Osteocyte (in vitro differentiated cells): ENCODE data around the gene SOBP. TPM values are rescaled to one million over a fixed set of nuclear protein-coding genes. Genes with fewer than 3 reads are reported as not detected.

ENCODE experiments used
- DNase-seq: peaks from one replicate; pipeline ENCODE4 v3.0.0; 2021; ENCODE audit warnings: mixed read lengths; ENCODE audit not compliant: unreplicated experiment; ENCODE audit errors: extremely low spot score
- H3K27ac Mint-ChIP-seq: one replicate; pipeline ENCODE4 v1.8.0; 2021; ENCODE audit warnings: mild to moderate bottlenecking, mixed read lengths; ENCODE audit not compliant: unreplicated experiment
- H3K27me3 Mint-ChIP-seq: one replicate; pipeline ENCODE4 v1.8.0; 2021; ENCODE audit warnings: mixed read lengths; ENCODE audit not compliant: unreplicated experiment
- H3K36me3 Mint-ChIP-seq: one replicate; pipeline ENCODE4 v1.8.0; 2021; ENCODE audit warnings: mixed read lengths; ENCODE audit not compliant: unreplicated experiment
- H3K4me1 Mint-ChIP-seq: one replicate; pipeline ENCODE4 v1.8.0; 2021; ENCODE audit warnings: mixed read lengths; ENCODE audit not compliant: unreplicated experiment
- H3K4me3 Mint-ChIP-seq: one replicate; pipeline ENCODE4 v1.8.0; 2021; ENCODE audit warnings: mild to moderate bottlenecking, moderate library complexity, mixed read lengths; ENCODE audit not compliant: unreplicated experiment
- H3K9me3 Mint-ChIP-seq: one replicate; pipeline ENCODE4 v1.8.0; 2021; ENCODE audit warnings: mixed read lengths; ENCODE audit not compliant: unreplicated experiment
- CTCF ChIP-seq: fragments of 200-600 bp; sonication (generic); IDR thresholded peaks from 2 replicates; pipeline ENCODE4 v1.5.0; 2021; ENCODE audit warnings: antibody characterized with exemption, mild to moderate bottlenecking, moderate library complexity
- total RNA-seq: library from RNA; stranded (reverse); gene quantifications from 2 replicates; pipeline ENCODE4 v1.2.1, GENCODE V29; 2021

The SOBP gene
- total RNA-seq, 1 donor from 2014 or later, result 7.4 TPM

DNA sequence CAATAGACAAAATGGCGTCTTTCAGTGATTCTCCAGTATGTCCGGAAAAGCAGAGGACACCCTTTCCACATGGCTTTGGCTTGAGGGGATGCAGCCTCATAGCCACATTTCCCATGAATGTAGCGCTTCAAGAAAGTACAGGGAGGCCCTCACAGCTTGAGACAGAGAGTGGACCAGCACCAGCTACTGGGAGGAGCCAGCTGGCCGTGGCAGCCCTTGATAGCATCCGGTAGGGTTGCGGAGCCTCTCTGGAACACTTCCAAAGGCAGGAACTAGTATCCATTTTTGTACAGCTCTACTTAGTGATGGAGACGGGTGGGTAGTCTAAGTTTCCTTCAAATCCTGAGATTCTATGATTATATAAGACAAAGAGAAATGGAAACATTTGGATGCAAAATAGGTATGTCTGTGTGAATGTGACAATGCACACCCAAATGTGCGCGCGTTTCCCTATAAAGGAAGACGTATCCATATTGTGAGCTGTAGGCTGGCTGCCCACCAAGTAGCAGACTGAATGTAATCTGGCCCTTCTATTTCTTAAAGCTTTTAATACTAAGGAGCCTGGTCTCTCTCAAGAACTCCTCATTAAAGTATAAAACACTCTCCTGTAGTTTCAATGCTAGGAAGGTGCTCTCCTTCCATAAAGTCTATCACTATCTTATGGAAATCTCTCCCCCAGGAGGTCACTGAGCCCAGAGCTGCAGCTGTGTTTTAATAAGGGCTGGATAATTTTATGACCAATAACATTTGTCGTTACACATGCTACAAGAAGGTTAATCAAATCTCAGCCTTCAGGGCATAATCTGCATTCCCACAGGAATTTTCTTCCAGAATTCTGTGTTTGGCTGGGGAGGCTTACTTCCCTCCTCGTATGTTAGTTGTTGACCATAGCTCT is 74.0 kb downstream of the SOBP start:
- H3K27me3 Mint-ChIP-seq, result peaks cover 2% of the 10 kb centered on the region

GRCh38 chr6:107564589-107564951 is 74.7 kb downstream of the SOBP start:
- Mint-ChIP-seq H3K4me1 (peaks cover 31% of the 10 kb centered on the region), H3K27ac (peak overlapping the region; percentile 92), H3K9me3 (no peaks in the 10 kb centered on the region), H3K27me3 (peaks cover 2% of the 10 kb centered on the region), H3K4me3 (no peak overlapping the region), H3K36me3 (peaks cover 2% of the 10 kb centered on the region)
- TF ChIP-seq CTCF, result no peak
- no peak for DNase-seq

More for the DNA sequence above, 74.0 kb downstream of the SOBP start:
- Mint-ChIP-seq H3K4me1 (peaks cover 31% of the 10 kb centered on the region), H3K4me3 (no peak overlapping the region), H3K36me3 (peaks cover 5% of the 10 kb centered on the region), H3K27ac (peak overlapping the region; percentile 92), H3K9me3 (no peaks in the 10 kb centered on the region)
- TF ChIP-seq CTCF, result no peak
- DNase-seq, result no peak

GRCh38 chr6:107565165-107565723 is 75.3 kb downstream of the SOBP start:
- Mint-ChIP-seq H3K27me3 (peaks cover 2% of the 10 kb centered on the region), H3K9me3 (no peaks in the 10 kb centered on the region), H3K4me3 (no peak overlapping the region), H3K27ac (peak overlapping the region; percentile 92), H3K4me1 (peaks cover 31% of the 10 kb centered on the region), H3K36me3 (peaks cover 2% of the 10 kb centered on the region)
- DNase-seq, result no peak
- TF ChIP-seq CTCF, result no peak

DNA sequence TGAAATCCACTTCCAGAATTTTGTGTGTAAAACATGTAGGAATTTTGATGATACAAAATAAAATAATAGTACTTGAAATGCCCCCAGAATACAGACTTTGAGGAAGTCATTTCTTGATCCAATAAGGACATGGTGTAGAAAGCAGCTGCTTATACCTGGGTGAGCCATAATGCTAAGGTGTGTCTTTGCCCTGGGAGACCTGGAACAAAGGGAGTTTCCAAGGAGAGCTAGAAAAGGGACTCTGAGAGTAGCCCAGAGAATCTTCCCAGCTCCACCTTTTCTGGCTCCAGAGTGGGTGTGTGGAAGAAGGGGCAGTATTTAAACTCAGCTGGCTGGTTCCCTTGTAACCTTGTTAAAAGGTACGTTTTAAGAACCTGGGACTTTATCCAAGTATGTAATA is 77.7 kb downstream of the SOBP start:
- no peak for TF ChIP-seq CTCF
- peaks cover 1% of the 10 kb centered on the region for H3K27me3 Mint-ChIP-seq
- DNase-seq, result no peak
- no peak overlapping the region for H3K27ac Mint-ChIP-seq
- no peaks in the 10 kb centered on the region for H3K9me3 Mint-ChIP-seq
- H3K4me1 Mint-ChIP-seq, result peaks cover 19% of the 10 kb centered on the region
- no peak overlapping the region for H3K4me3 Mint-ChIP-seq
- peaks cover 2% of the 10 kb centered on the region for H3K36me3 Mint-ChIP-seq

DNA sequence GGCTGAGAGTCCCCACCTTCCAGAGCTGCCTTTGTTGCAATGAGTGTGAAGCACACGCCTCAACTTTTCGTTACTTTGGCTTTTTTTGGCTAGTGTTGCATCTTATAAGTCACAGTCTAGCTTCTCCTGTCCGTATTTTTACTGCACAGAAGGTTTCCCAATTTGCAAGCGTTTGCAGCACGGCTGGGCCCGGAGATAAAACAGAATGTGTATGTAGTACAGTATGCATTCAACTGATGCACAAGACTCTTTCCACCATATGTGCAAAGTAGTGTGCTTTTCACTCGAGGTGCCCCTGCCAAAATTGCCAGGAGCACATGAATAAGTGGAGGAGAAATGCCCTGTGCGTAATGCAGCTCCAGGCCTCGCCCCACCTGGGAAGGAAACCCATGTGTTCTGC is 79.6 kb downstream of the SOBP start:
- Mint-ChIP-seq H3K4me1 (peaks cover 10% of the 10 kb centered on the region), H3K36me3 (peaks cover 2% of the 10 kb centered on the region), H3K27me3 (no peaks in the 10 kb centered on the region), H3K27ac (no peak overlapping the region), H3K9me3 (no peaks in the 10 kb centered on the region), H3K4me3 (no peak overlapping the region)
- TF ChIP-seq CTCF, result no peak
- no peak for DNase-seq
